Stimulated activated CD8-positive, alpha-beta memory T cell treated with anti-CD3 and anti-CD28 coated beads, Interleukin-4, amount 100 ng/mL, for 4 hours (primary cell): ENCODE results near the gene KIF26B.

Experiments
- DNase-seq, 2 donors: peaks; one replicate each; pipeline ENCODE4 v3.0.0-alpha.2; 2020; ENCODE audit warnings: low read depth in 2 of 2, low spot score in 1 of 2

KIF26B gene

GRCh38 chr1:245270972-245271371 is 116.2 kb downstream of the KIF26B start:
- DNase-seq, result no peak

- no peak for DNase-seq
These were observed 117.9 kb downstream of the KIF26B start for GRCh38 chr1:245272676-245273075.

GRCh38 chr1:245276445-245276844 is 121.7 kb downstream of the KIF26B start:
- no peak for DNase-seq

DNA sequence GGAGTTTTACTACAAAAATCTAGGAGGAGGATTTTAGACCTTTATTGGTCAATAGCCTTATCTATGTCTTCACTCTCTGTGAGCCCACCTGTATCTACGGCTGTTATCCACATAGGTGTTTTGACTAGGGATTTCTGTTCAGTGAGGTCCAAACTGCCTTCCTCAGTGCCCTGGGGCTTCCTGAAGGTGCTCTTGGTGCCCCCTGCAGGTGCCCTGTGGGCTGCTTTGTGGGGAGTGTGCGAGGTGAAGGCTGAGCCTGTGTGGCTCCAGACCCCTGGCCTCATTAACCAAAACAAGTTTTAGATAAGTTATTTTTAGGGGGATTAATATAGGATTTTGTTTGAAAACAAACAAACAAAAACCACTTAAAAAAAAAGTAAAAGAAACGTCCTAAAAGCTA is 122.5 kb downstream of the KIF26B start:
- no peak for DNase-seq

DNA sequence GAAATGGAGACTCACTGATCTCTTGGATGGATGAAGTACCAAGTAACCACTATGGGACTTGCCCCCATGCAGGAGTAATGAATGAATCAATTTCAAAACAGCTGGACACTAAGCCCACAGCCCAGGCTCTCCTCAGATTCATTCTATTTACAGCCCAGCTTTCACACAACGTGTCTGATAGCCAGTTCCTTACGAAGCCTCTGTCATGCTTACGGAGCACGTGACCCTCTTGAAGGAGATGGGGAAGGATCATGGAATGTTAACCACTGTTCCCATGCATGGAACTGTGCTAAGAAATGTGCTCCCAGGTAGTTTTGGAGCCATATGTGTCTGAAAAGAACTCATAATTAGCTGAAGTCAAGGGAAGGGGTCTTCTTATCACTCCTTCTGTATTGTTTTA is 124.1 kb downstream of the KIF26B start:
- no peak for DNase-seq

GRCh38 chr1:245279346-245279745 is 124.6 kb downstream of the KIF26B start:
- DNase-seq, result no peak

GRCh38 chr1:245283001-245283400 is 128.2 kb downstream of the KIF26B start:
- no peak for DNase-seq

DNA sequence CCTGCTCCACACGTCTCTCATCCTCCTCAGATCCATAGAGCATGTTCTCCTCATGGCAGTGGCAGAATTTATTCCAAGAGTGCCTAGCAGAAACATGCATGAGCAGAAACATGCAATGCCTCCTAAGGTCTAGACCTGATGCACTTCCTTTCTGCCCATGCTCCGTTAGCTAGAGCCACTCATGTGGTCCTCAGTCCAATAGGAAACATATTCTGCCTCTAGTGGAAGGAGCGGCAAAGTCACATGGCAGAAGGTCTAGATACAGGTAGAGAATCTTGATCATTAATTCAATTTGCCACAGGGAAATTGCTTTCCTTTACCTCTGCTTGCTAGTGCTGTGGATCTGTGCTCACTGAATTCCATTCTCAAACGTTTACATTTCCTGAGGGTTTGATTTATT is 130.4 kb downstream of the KIF26B start:
- DNase-seq, result no peak

GRCh38 chr1:245288796-245289195 is 134.0 kb downstream of the KIF26B start:
- DNase-seq, result no peak

DNA sequence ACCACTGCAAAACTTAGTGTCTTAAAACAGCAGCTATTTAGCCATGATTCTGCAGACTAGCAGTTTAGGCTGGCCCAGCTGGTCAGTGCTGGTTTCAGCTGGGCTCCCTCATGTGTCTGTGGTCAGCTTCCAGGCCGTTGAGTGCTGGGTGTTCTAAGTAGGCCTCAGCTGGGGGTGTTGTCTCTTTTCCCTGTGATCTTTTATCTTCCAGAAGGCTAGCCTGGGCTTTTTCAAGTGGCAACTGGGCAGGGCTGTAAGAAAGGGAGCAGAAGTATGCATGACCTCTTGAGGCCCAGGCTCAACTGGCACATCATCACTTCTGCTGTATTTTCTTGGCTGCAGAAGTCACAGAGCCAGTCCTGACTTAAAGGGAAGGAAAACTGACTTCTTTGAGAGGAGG is 136.1 kb downstream of the KIF26B start:
- DNase-seq, result no peak

DNA sequence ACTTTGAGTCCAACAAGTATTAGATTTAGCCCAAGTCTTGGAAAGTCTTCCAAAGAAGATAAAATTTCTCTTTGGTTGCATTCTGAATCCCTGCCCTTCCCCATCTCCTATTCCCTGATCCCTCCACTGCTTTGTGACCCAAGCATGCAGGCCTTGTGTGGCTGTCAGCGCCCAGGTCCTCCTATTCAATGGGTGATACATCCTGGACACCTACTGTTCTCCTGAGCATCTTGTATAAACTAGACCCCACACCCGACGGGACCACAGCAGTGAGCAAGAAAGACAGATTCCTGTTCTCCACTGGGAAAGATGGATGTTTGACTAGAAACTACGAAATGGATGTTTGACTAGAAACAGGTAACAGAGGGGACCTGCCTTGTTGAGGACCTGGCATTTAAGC is 136.6 kb downstream of the KIF26B start:
- no peak for DNase-seq

GRCh38 chr1:245292141-245292540 is 137.4 kb downstream of the KIF26B start:
- DNase-seq, result no peak

- no peak for DNase-seq
These were observed 137.8 kb downstream of the KIF26B start for GRCh38 chr1:245292553-245292952.

DNA sequence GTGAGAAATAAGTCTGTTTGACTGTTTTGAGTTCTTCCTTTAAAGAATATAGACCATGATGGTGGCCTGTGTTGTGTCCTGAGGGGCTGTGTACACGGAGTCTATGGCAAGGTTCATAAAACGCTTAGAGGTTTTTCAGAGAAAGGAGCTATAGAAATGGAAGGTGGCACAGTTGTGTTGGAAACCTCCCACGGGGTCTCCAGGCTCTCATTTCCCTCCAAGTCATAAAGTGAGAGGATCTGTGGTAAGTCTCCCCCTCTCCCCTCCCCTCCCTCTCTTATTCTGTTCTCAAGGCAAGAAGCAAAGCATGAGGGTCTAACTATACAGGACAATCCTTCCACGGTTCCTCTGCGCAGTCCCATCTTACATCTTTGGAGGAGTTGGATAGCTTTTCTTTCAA is 139.2 kb downstream of the KIF26B start:
- DNase-seq, result no peak

DNA sequence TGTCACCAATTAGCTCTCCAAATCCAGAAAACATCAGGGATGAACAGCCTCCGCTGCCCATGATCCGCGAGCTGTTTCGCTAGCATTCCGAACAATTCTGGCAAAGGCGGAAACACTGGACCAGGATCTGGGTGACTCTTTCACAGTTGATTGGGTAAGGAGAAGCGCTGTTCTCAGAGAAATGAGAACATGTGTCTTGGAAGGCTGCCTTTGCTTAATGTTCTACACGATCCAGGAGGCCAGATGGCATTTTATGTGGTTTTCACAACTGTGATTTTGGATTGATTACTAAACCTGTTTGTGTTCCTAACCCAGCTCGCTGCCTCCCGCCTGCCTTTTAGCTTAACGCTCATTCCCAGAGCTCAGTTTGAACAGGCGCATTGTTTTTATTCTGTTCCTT is 144.0 kb downstream of the KIF26B start:
- no peak for DNase-seq

GRCh38 chr1:245301162-245301580 is 146.4 kb downstream of the KIF26B start:
- no peak for DNase-seq

DNA sequence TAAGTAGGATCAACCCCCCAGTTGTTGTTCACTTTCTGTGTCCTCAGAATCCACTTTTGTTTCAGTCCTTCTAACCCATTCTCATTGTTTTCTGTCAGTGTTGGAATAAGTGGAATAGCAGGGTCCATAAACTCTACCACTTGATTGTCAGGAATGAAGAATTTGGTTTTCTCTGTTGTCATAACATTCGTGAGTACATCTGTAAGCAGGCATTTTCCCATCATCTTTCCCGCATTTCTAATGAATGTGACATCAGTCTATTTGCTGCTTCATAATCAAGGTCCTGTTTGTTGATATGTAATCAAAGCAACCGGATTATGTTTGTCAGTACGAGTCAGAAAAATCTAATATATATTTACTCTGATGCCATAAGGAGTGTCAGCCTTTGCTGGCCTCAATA is 147.1 kb downstream of the KIF26B start:
- no peak for DNase-seq

DNA sequence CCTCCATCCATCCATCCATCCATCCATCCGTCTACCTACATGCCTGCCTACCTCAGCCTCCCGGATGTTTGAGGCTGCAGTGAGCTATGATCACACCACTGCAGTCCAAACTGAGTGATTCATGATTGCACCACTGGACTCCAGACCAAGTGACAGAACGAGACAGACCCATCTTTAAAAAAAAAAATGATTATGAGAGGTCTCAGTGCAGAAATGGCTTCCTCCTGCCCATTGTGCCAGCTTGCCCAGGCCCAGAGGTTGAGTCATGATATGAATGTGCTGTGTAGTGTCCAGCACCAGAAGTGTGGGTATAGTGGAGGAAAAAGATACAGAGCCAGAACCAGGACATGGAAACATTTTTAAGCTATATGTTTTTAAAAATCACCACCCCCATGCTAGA is 149.9 kb downstream of the KIF26B start:
- no peak for DNase-seq

- DNase-seq, result no peak
These were observed 151.2 kb downstream of the KIF26B start for GRCh38 chr1:245306020-245306419.

GRCh38 chr1:245306628-245307410 is 152.0 kb downstream of the KIF26B start:
- DNase-seq, result no peak

DNA sequence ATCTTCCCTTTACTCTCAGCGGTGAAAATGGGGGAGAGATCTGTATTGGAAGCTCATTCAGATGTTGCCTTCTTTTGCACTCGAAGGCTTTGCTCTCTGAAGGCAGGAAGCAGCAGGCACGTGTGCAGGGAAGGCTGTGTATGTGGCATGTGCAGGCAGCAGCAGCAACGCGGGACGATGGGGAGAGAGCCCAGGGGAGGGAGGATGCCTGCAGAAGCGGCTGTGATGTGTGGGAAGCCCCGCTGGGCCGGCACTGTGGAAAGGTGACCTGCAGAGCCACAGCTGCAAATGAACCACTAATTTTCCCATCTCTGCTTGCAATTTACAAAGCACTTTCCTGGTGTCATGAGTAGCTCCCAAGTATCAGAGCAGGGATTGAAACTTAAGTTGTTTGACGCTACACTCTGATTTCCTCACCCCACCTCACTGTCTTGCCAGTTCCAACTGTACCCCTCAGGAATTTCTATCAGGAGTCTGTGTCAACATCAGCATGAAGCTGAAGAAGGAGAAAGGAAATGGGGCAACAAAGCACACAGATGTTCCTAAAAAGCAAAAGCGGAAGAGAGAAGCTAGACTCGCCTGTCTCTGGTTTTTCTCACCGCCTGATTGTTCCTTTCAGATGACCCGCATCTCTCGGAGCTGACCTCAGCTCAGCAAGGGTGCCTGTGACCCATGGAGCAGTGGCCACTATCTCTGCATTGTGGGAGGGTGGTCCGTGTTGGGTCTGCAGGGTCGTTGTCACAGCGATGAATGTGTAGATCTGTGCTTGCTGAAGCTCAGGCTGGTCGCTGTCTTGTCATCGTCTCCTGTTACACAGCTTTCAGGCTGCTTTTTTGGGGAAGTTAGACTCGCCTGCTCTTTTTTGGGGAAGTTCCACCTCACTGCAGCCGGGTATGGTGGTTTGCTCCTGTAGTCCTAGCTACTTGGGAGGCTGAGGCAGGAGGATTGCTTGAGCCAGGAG is 156.1 kb downstream of the KIF26B start:
- no peak for DNase-seq

DNA sequence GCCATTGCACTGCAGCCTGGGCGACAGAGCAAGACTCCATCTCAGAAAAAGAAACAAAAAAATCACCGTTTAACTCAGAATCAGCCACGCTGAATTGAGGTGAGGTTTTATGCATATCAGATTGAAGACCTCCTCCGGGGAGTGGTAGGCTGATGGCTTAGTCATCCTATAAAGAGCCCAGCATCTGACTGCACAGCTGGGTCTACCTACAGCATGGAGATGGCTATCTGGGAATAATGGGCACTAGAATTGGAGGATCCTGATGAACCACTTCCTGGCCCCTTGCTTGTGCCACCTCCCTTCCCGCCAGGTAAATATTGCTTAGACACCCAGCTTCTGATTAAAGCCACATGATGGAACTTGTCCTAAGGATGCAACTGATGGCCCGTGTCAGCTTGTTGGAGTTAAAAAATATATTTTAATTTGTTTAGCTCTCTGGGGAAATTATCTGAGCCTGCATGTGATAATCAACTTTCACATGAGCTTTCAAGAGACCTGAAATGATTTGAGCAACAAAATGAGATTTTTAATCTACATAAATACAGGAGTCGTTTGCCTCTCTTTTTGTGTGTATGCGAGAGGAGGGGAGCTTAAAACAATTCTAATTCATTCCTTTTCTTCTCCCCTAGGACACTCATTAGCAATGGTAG is 157.2 kb downstream of the KIF26B start:
- DNase-seq, result no peak
